Astrocyte (in vitro differentiated cells and primary cell): ENCODE data around the gene SCNN1A. TPM values are rescaled to one million over a fixed set of nuclear protein-coding genes. Genes with fewer than 3 reads are reported as not detected.

ENCODE experiments used
- DNase-seq: peaks from one replicate; pipeline ENCODE4 v3.0.0-alpha.2; 2010; ENCODE audit warnings: low read depth
- FAIRE-seq: peaks from 2 replicates; lab custom pipeline; 2011; peaks lifted over from hg19 to GRCh38; lab: Jason Lieb, UNC
- H2AFZ ChIP-seq: 2 replicates; pipeline ENCODE4 v1.6.0; 2012; ENCODE audit warnings: low read depth, low read length, inconsistent platforms
- H3K27ac ChIP-seq: 2 replicates; pipeline ENCODE4 v1.5.1; 2011; ENCODE audit warnings: low read depth, low read length, inconsistent platforms
- H3K27me3 ChIP-seq: 2 replicates; pipeline ENCODE4 v1.6.0; 2011; ENCODE audit warnings: low read length, inconsistent platforms; ENCODE audit not compliant: insufficient read depth
- H3K36me3 ChIP-seq: 2 replicates; pipeline ENCODE4 v1.5.1; 2011; ENCODE audit warnings: low read length, inconsistent platforms; ENCODE audit not compliant: insufficient read depth
- H3K4me1 ChIP-seq: 2 replicates; pipeline ENCODE4 v1.5.1; 2011; ENCODE audit warnings: low read length, inconsistent platforms; ENCODE audit not compliant: insufficient read depth
- H3K4me2 ChIP-seq: 2 replicates; pipeline ENCODE4 v1.6.0; 2012; ENCODE audit warnings: low read length, inconsistent platforms
- H3K4me3 ChIP-seq: 2 replicates; pipeline ENCODE4 v1.5.1; 2011; ENCODE audit warnings: low read depth, mild to moderate bottlenecking, low read length, inconsistent platforms; ENCODE audit not compliant: insufficient read depth
- H3K79me2 ChIP-seq: 2 replicates; pipeline ENCODE4 v1.6.0; 2012; ENCODE audit warnings: mild to moderate bottlenecking, low read length, inconsistent platforms; ENCODE audit not compliant: insufficient read depth
- H3K9ac ChIP-seq: 2 replicates; pipeline ENCODE4 v1.6.0; 2012; ENCODE audit warnings: mild to moderate bottlenecking, low read length, inconsistent platforms
- H3K9me3 ChIP-seq: 2 replicates; pipeline ENCODE4 v1.5.1; 2012; ENCODE audit warnings: low read depth, mild to moderate bottlenecking, low read length, inconsistent platforms; ENCODE audit not compliant: insufficient read depth
- H4K20me1 ChIP-seq: 2 replicates; pipeline ENCODE4 v1.6.0; 2012; ENCODE audit warnings: low read length, inconsistent platforms; ENCODE audit not compliant: insufficient read depth
- H3K27ac Mint-ChIP-seq: one replicate; pipeline ENCODE4 v1.8.0; 2021; ENCODE audit warnings: mild to moderate bottlenecking, mixed read lengths; ENCODE audit not compliant: unreplicated experiment
- H3K27me3 Mint-ChIP-seq: one replicate; pipeline ENCODE4 v1.8.0; 2021; ENCODE audit warnings: low read depth, mixed read lengths; ENCODE audit not compliant: unreplicated experiment
- H3K36me3 Mint-ChIP-seq: one replicate; pipeline ENCODE4 v1.8.0; 2021; ENCODE audit warnings: low read depth, mixed read lengths; ENCODE audit not compliant: unreplicated experiment
- H3K4me1 Mint-ChIP-seq: one replicate; pipeline ENCODE4 v1.8.0; 2021; ENCODE audit warnings: low read depth, mixed read lengths; ENCODE audit not compliant: unreplicated experiment
- H3K4me3 Mint-ChIP-seq: one replicate; pipeline ENCODE4 v1.8.0; 2021; ENCODE audit warnings: mild to moderate bottlenecking, moderate library complexity, mixed read lengths; ENCODE audit not compliant: unreplicated experiment
- H3K9me3 Mint-ChIP-seq: one replicate; pipeline ENCODE4 v1.8.0; 2021; ENCODE audit warnings: mild to moderate bottlenecking, mixed read lengths; ENCODE audit not compliant: unreplicated experiment
- EZH2 ChIP-seq: IDR thresholded peaks from 2 replicates; pipeline ENCODE4 v1.6.1; 2012; ENCODE audit warnings: mild to moderate bottlenecking, low read length, inconsistent platforms; ENCODE audit not compliant: insufficient read depth
- total RNA-seq: library from RNA; stranded (reverse); gene quantifications from 2 replicates; pipeline ENCODE4 v1.2.1, GENCODE V29; 2021
- TF ChIP-seq, protein P1 (sequence below): IDR thresholded peaks from 2 replicates; pipeline ENCODE4 v1.5.1; 2011; ENCODE audit warnings: low read depth, mild to moderate bottlenecking, inconsistent platforms, low read length, moderate library complexity; ENCODE audit not compliant: insufficient read depth

SCNN1A gene
- total RNA-seq, 1 donor from 2014 or later = 1.3 TPM

GRCh38 chr12:6370994-6371754 lies 4.2 kb downstream of the SCNN1A start:
- Mint-ChIP-seq H3K27me3 (peaks cover 15% of the 10 kb centered on the region), H3K4me3 (peak overlapping the region; percentile 35), H3K4me1 (peaks cover 32% of the 10 kb centered on the region), H3K36me3 (no peaks in the 10 kb centered on the region), H3K27ac (peak overlapping the region; percentile 64), H3K9me3 (no peaks in the 10 kb centered on the region)
- H3K27me3 ChIP-seq = no peaks in the 10 kb centered on the region
- H3K4me2 ChIP-seq = peak overlapping the region; percentile 49
- H2AFZ ChIP-seq = peak overlapping the region; percentile 54
- H3K4me3 ChIP-seq = no peak overlapping the region
- peaks cover 36% of the 10 kb centered on the region for H3K4me1 ChIP-seq
- H4K20me1 ChIP-seq = no peaks in the 10 kb centered on the region
- no peak overlapping the region for H3K9ac ChIP-seq
- no peaks in the 10 kb centered on the region for H3K9me3 ChIP-seq
- peak; percentile 76 for DNase-seq
- TF ChIP-seq EZH2 = no peak
- TF ChIP-seq, protein P1, sequence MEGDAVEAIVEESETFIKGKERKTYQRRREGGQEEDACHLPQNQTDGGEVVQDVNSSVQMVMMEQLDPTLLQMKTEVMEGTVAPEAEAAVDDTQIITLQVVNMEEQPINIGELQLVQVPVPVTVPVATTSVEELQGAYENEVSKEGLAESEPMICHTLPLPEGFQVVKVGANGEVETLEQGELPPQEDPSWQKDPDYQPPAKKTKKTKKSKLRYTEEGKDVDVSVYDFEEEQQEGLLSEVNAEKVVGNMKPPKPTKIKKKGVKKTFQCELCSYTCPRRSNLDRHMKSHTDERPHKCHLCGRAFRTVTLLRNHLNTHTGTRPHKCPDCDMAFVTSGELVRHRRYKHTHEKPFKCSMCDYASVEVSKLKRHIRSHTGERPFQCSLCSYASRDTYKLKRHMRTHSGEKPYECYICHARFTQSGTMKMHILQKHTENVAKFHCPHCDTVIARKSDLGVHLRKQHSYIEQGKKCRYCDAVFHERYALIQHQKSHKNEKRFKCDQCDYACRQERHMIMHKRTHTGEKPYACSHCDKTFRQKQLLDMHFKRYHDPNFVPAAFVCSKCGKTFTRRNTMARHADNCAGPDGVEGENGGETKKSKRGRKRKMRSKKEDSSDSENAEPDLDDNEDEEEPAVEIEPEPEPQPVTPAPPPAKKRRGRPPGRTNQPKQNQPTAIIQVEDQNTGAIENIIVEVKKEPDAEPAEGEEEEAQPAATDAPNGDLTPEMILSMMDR = peak; percentile 13
- H3K27ac ChIP-seq = peak overlapping the region; percentile 65
- no peak for FAIRE-seq
- no peaks in the 10 kb centered on the region for H3K79me2 ChIP-seq
- no peaks in the 10 kb centered on the region for H3K36me3 ChIP-seq

DNA sequence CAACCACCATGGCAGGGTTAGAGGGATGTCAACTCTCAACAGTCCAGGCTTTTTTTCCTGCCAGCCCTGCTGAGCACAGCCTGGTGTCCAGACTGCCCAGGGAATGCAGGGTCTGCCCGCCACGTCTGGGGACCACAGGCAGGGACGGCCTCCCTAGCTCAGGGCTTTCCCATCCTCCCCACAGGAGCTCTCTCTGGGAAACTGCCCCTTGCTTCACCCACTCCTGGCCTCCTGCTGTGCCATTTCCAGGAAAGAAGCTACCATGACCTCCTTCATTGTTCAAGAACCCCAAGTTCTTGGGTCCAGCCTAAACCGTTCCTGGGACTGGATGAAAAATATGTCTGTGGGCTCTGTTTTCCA lies 4.8 kb downstream of the SCNN1A start:
- no peak for FAIRE-seq
- Histone ChIP-seq H3K79me2 (no peaks in the 10 kb centered on the region), H3K36me3 (no peaks in the 10 kb centered on the region), H2AFZ (peak overlapping the region; percentile 54), H3K4me2 (peak overlapping the region; percentile 49), H3K4me1 (peaks cover 30% of the 10 kb centered on the region), H3K9ac (no peak overlapping the region), H3K27me3 (no peaks in the 10 kb centered on the region), H3K9me3 (no peaks in the 10 kb centered on the region), H4K20me1 (no peaks in the 10 kb centered on the region), H3K4me3 (no peak overlapping the region), H3K27ac (peak overlapping the region; percentile 18)
- no peak for TF ChIP-seq EZH2
- TF ChIP-seq, protein P1 = no peak
- peak overlapping the region; percentile 64 for H3K27ac Mint-ChIP-seq
- H3K36me3 Mint-ChIP-seq = no peaks in the 10 kb centered on the region
- H3K27me3 Mint-ChIP-seq = peaks cover 12% of the 10 kb centered on the region
- H3K4me1 Mint-ChIP-seq = peaks cover 26% of the 10 kb centered on the region
- H3K4me3 Mint-ChIP-seq = no peak overlapping the region
- no peaks in the 10 kb centered on the region for H3K9me3 Mint-ChIP-seq
- DNase-seq = no peak

- Histone ChIP-seq H2AFZ (no peak overlapping the region), H3K27me3 (no peaks in the 10 kb centered on the region), H4K20me1 (no peaks in the 10 kb centered on the region), H3K4me3 (no peak overlapping the region), H3K27ac (no peak overlapping the region), H3K79me2 (no peaks in the 10 kb centered on the region), H3K9ac (no peak overlapping the region), H3K36me3 (no peaks in the 10 kb centered on the region), H3K9me3 (no peaks in the 10 kb centered on the region), H3K4me2 (no peak overlapping the region), H3K4me1 (peaks cover 30% of the 10 kb centered on the region)
- DNase-seq = no peak
- no peaks in the 10 kb centered on the region for H3K36me3 Mint-ChIP-seq
- H3K27ac Mint-ChIP-seq = peak overlapping the region; percentile 45
- no peaks in the 10 kb centered on the region for H3K9me3 Mint-ChIP-seq
- no peak overlapping the region for H3K4me3 Mint-ChIP-seq
- peaks cover 24% of the 10 kb centered on the region for H3K4me1 Mint-ChIP-seq
- FAIRE-seq = no peak
- TF ChIP-seq EZH2 = no peak
- TF ChIP-seq, protein P1 = no peak
- peaks cover 10% of the 10 kb centered on the region for H3K27me3 Mint-ChIP-seq
Observed at GRCh38 chr12:6369916-6370575, 5.3 kb downstream of the SCNN1A start.
